Left hindlimb (tissue), 1 donor: ENCODE results near the gene SELENOI.
"Not testable (repeated sequence)": the region's sequence is repeated elsewhere in the genome, so short reads cannot be mapped to it uniquely, and the experiment has no call there.

ENCODE experiments used
- DNase-seq: peaks from one replicate; pipeline ENCODE4 v3.0.0-alpha.2; 2018

SELENOI gene

GRCh38 chr2:26345545-26346453 is at the start of gene SELENOI:
Gene SELENOI, plus strand, starts transcription at chr2:26346143. Its CDS starts 90 bp downstream, at chr2:26346233.
- peak; percentile 99 for DNase-seq

- DNase-seq = no peak
Observed at GRCh38 chr2:26297061-26297460, 48.9 kb upstream of the SELENOI start.

GRCh38 chr2:26298286-26298637 is 47.7 kb upstream of the SELENOI start:
- DNase-seq = no peak

- DNase-seq = peak; percentile 61
Observed at GRCh38 chr2:26298638-26299393, 47.1 kb upstream of the SELENOI start.

GRCh38 chr2:26299471-26300101 is 46.4 kb upstream of the SELENOI start:
- DNase-seq = peak; percentile 67

- no peak for DNase-seq
Observed at GRCh38 chr2:26300234-26300925, 45.6 kb upstream of the SELENOI start.

GRCh38 chr2:26302846-26303245 is 43.1 kb upstream of the SELENOI start:
- DNase-seq = no peak

GRCh38 chr2:26305094-26305493 is 40.8 kb upstream of the SELENOI start:
- not testable (repeated sequence) for DNase-seq

GRCh38 chr2:26305540-26305939 is 40.4 kb upstream of the SELENOI start:
- DNase-seq = no peak

- DNase-seq = no peak
Observed at GRCh38 chr2:26309921-26310320, 36.0 kb upstream of the SELENOI start.

GRCh38 chr2:26312471-26312870 is 33.5 kb upstream of the SELENOI start:
- no peak for DNase-seq

- DNase-seq = no peak
Observed at GRCh38 chr2:26313446-26313845, 32.5 kb upstream of the SELENOI start.

GRCh38 chr2:26314243-26314642 is 31.7 kb upstream of the SELENOI start:
- DNase-seq = no peak

- no peak for DNase-seq
Observed at GRCh38 chr2:26316041-26316440, 29.9 kb upstream of the SELENOI start.

GRCh38 chr2:26316845-26317244 is 29.1 kb upstream of the SELENOI start:
- DNase-seq = no peak

- no peak for DNase-seq
Observed at GRCh38 chr2:26317377-26318105, 28.4 kb upstream of the SELENOI start.

- DNase-seq = no peak
Observed at GRCh38 chr2:26318950-26319349, 27.0 kb upstream of the SELENOI start.

GRCh38 chr2:26324479-26324878 is 21.5 kb upstream of the SELENOI start:
- not testable (repeated sequence) for DNase-seq

- no peak for DNase-seq
Observed at GRCh38 chr2:26324903-26325302, 21.0 kb upstream of the SELENOI start.

- DNase-seq = no peak
Observed at GRCh38 chr2:26325851-26326250, 20.1 kb upstream of the SELENOI start.

- no peak for DNase-seq
Observed at GRCh38 chr2:26326514-26326913, 19.4 kb upstream of the SELENOI start.
